HG03521 (cell line): ENCODE measurements around the gene PHPT1.
"Not testable (repeated sequence)": the region's sequence is repeated elsewhere in the genome, so short reads cannot be mapped to it uniquely, and the experiment has no call there.

Source experiments
- ATAC-seq: cut with Tn5 transposase; IDR thresholded peaks from one replicate; pipeline ENCODE4 v1.9.1; 2021; ENCODE audit warnings: mild to moderate bottlenecking, moderate library complexity; ENCODE audit not compliant: unreplicated experiment

PHPT1 gene

DNA sequence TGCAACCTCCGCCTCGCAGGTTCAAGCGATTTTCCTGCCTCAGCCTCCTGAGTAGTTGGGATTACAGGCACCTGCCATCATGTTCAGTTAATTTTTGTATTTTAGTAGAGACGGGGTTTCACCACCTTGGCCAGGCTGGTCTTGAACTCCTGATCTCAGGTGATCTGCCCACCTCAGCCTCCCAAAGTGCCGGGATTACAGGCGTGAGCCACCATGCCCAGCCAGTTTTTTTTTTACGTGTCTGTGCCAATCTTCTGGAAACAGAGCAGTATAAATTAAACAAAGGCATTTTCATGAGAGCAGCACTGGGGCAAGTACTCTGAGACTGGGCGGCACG is 33.7 kb downstream of the PHPT1 start:
- not testable (repeated sequence) for ATAC-seq

DNA sequence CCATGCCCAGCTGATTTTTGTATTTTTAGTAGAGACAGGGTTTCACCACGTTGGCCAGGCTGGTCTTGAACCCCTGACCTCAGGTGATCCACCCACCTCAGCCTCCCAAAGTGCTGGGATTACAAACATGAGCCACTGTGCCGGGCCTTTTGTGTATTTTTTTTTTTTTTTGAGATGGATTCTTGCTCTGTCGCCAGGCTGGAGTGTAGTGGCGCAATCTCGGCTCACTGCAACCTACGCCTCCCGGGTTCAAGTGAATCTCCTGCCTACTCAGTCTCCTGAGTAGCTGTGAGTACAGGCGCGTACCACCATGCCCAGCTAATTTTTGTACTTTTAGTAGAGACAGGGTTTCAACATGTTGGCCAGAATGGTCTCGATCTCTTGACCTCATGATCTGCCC is 34.5 kb downstream of the PHPT1 start:
- not testable (repeated sequence) for ATAC-seq

DNA sequence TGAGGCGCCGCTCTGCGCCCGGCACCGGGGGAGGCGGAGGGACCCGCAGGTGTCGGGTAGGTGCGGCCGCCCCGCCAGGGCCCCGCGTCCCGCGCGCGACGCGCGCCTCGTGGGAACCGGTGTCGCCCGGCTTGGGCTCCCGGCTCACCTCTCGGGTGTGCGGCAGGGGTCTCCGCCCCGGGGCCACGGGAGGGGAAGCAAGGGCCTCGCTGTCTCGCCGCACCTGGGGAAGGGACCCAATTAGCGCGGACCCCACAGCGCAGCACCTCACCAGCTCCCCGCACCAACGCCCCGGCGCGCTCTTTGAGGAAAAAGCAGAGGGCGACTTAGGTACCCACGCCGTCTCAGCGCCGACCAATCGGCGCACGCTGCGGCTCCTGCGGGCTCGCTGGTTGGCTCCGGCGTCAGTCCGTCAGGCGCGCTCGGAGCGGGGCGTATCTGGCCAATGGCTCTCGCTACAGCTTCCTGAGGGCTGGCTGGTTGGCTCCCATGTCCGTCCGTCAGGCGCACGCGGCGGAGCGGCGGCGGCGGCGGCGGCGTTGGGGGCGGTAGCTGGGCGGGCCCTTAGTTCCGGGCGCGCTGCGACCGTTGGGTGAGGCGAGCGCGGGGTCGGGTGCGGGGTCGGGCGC is 36.9 kb downstream of the PHPT1 start, which contains the start of gene TRAF2:
TRAF2 (plus strand) TSS at position 567 of the 629 bp plus-strand sequence. CDS start 12,225 bp downstream, outside the sequence.
- peak; percentile 83 for ATAC-seq

DNA sequence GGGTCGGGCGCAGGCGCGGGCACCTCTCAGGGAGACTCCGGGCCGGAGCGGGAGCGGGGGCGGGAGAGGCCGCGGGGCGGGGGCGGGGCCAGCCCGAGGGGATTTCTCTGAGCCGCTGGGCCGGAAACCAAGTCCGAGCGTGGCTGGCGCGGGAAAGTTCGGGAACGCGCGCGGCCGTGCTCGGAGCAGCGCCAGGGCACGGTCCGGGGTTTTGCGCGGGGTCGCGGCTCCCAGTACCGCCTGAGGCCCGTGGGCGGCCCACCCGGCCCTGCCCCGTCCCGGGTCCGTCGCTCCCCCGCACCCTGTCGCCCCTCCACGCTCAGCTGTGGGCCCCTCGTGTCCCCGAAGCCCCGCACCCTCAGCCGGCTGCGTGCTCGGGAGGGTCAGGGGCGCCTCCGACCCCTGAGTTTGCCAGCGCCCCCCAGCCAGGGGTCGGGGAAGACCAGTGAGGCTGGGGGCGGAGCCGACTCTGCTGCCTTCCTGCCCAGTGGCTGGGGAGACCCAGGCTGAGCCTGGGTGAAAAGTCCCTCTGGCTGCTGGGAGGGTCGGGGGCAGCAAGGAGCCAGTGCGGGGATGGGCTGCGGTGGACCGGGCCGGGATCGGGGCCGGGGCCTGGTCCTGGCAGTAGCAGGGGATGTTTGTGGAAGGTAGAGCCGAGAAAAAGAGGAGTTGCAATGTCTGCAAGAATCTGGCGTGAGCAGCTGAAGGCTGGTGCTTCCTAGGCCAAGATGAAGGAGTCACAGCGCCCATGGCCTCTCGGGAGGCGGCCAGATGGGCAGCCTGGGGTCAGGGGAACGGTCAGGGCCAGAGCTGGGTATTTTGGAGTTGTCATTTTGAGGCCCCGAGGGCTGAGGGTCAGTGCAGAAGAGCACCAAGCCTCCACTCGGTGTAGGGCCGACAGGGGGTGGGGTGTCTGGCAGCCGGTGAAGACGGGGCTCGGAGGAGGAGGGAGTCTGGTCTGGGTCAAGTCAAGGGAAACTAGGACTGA is 37.7 kb downstream of the PHPT1 start:
- peak; percentile 7 for ATAC-seq

DNA sequence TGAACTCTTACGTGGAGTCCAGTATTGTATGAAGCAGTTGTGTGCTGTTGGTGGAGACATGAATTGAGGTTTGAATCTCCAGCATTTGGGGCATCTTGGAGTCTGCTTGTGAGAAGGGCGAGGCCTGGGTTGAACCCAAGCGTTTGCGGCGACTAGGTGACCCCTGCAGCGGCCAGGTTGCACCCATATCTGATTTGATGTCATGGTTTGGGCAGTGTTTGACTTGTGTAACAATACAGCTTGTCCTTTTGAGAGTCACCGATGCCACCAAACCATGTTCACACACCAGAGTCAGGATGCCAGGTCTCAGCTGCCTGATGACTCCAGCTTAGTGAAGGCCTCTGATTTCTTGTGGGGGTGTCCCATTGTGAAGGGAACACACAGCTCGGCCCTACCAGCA is 39.2 kb downstream of the PHPT1 start:
- no peak for ATAC-seq

DNA sequence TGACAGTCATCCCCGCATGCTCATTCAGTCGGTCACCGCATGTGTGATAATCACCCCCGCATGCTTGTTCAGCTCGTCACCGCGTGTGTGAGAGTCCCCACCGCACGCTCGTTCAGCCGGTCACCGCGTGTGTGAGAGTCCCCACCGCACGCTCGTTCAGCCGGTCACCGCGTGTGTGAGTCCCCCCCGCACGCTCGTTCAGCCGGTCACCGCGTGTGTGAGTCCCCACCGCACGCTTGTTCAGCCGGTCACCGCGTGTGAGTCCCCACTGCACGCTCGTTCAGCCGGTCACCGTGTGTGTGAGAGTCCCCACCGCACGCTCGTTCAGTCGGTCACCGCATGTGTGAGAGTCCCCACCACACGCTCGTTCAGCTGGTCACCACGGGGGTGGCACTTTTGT is 40.6 kb downstream of the PHPT1 start:
- no peak for ATAC-seq

DNA sequence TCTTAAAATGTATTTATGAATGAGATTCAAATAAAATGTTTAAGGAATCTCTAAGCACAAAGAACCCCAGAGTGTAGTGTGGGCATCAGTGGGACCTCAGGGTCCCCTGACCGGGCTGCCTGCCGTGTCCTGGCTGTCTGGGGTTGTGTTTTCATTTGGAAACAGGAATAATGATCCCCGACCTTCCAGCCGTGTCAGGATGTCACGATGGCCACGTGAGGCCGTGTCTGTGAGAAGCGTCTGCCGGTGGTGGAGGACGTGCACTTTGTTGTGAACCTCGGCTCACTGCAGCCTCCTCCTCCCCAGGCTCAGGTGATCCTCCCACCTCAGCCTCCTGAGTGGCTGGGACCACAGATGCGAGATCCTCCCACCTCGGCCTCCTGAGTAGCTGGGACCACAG is 41.5 kb downstream of the PHPT1 start:
- no peak for ATAC-seq

DNA sequence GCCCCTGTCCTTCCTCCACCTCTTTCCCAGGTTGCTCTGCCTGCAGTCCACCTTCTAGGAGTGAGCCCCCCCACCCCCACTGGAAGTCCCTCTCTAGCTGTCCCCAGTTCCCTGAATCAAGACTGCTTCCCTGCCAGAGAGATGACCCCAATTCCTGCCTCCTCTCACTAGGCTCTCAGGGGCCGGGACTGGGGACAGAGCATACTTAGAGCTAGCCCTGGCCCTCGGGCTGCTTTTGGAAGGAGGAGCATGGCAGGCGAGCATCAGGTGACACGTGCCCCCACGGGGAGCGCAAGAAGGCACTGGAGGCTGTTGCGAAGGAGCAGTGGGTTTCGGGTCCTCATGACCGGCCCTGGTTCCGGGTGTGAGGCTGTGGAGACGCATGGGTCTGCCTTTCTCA is 46.8 kb downstream of the PHPT1 start:
- no peak for ATAC-seq

DNA sequence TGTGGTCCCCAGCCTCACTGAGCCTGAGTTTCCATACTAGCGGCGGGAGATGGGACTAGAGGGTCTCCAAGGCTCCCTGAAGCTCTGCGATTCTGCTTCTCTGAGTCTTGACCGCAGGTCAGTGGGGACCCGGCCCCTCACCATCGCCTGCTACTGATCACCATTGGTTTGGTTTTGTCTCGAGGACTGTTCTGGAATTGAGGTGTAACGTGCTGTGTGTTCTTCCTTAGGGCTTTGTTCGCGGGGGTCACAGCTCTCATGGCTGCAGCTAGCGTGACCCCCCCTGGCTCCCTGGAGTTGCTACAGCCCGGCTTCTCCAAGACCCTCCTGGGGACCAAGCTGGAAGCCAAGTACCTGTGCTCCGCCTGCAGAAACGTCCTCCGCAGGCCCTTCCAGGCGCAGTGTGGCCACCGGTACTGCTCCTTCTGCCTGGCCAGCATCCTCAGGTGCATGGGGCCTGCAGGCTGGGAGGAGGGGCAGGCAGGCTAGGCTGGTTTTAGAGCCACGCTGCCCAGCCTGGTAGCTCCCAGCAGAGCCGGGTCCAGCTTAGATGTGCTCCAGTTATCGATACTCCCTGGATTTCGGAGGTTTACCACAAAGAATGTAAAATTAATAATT is 49.4 kb downstream of the PHPT1 start:
- no peak for ATAC-seq

DNA sequence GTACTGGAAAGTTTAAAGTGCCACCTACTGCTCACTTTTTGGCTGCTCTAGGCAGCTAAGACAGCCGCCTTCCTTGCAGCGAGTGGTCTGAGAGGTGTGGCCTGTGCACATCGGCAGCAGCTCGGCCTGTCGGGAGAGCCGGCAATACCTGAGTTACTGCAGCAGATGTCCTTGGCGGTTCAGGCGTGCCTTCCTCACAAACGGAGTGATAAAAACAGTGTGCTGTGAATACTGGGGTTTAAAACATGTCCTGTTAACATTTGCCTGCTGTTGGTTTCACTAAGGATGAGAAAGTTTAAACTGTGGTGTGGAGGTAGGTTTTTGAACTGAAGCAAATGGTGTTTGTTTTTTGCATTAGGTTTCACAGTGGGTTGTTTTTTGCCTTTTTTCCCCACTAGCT is 50.0 kb downstream of the PHPT1 start:
- ATAC-seq: no peak

DNA sequence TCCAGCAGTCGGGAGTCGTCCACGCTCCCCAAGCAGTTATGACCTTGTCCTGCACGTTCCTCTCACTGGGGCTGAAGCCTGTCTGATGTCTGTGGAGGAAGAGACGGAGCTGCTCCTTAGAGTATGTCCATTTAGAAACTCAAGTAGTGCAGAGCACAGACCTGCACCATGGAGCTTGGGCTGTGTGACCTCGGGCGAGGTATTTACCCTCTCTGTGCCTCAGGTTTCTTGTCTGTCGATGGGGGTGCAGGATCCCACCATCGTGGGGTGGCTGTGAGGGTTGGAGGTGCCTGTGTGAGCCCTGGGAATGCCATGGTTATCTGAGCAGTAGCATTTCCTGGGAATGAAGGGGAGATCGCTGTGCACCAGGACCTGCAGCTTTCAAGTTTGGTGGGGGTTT is 51.3 kb downstream of the PHPT1 start:
- ATAC-seq: no peak
